IPS-NIHi7 (cell line): ENCODE data around the gene ANKRD31.
"Not testable (repeated sequence)": the region's sequence is repeated elsewhere in the genome, so short reads cannot be mapped to it uniquely, and the experiment has no call there.

Experiments used
- DNase-seq: peaks from one replicate; pipeline ENCODE4 v3.0.0; 2012; ENCODE audit warnings: mixed read lengths; ENCODE audit errors: extremely low spot score

The ANKRD31 gene

DNA sequence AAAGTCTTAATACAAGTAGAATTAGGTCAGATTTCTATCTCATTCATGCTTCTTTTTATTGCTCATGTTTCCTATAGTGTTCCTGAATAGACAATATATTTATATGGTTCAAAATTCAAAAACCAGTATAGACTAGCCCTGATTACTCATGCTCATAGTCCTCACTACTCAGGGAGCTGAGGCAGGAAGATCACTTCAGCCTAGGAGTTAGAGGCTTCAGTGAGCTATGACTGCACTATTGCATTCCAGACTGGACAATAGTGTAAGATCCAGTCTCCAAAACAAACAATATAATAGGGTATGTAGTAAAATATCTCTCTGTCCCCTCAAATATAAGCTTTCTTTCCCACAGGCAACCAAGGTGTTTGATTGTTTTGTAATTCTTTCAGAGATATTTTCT lies 2.4 kb downstream of the ANKRD31 start:
- no peak for DNase-seq

GRCh38 chr5:75226916-75227315 lies 9.8 kb downstream of the ANKRD31 start:
- DNase-seq: no peak

DNA sequence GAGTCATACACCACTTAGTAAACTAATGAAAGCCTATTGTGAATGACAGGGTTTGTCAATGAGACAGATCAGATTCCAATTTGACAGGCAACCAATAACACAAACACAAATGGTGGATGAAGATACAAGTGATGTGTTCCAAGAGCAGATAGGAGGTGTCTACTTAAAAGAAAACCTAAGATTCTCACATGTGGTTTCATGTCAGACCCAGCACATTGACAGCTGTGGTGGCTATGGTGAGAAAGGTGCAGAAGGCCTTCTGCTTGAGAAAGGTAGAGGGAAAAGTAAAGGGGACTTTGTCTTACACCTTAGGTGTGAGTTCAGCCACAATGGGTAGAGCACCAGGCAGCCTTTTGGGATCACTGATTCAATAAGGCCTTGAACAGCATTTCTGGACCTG lies 11.2 kb downstream of the ANKRD31 start:
- no peak for DNase-seq

DNA sequence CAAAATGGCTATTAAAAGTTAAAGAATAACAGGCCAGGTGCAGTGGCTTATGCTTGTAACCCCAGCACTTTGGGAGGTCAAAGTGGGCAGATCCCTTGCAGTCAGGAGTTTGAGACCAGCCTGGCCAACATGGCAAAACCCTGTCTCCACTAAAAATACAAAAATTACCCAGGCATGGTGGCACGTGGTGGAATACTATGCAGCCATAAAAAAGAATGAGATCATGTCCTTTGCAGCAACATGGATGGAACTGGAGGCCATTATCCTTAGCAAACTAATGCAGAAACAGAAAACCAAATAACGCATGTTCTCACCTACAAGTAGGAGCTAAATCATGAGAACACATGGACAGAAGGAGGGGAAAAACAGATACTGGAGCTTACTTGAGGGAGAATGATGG lies 15.9 kb downstream of the ANKRD31 start:
- not testable (repeated sequence) for DNase-seq

DNA sequence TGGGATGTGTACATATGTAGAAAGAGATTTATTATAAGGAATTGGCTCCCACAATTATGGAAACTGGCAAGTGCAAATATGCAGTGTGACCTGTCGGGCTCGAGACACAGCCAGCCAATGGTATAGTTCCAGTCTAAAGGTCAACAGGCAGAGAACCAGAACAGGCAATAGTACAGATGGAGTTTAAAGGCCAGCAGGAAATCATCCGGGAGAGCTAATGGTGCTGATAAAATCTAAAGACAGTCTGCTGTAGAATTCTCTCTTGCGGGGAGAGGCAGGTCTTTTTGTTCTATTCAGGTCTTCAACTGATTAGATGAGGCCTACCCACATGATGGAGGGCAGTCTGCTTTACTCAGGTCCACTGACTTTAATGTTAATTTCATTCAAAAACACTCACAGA lies 21.8 kb downstream of the ANKRD31 start:
- no peak for DNase-seq

DNA sequence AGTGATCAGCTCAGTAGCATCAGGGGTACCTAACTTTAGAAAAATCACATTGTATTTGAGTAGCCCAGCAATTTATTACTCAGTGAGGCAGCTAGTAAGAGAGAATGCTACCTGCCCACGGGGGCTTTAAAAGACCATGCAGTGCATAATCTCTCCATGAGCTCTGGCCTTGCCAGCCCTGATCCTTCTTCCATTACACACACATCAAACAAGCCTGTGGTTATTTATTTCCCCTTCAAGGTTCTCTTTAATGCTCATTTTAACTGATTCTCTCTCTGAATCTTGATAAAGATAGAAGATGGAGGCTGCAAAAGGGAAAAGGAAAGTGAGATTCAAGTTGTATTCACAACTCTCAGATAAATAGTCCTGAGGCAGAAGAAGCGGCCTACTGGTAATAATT lies 22.3 kb downstream of the ANKRD31 start:
- no peak for DNase-seq

- no peak for DNase-seq
These were observed 33.1 kb downstream of the ANKRD31 start for GRCh38 chr5:75203604-75204003.

DNA sequence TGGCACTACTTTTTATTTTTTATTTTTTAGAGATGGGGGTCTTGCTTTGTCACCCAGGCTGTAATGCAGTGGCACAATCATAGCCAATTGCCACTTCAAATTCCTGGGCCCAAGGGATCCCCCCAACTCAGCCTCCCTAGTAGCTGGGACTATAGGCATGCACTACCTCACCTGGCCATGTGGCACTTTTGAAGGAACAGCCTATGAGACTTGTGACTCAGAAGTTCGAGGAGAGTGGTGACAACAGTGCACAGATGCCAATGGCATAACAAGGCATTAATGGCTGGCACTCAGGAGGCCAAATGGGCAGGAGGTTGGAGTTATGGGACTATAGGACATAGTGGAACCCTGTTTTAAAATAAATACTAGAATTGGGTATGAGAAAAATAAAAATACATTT lies 33.7 kb downstream of the ANKRD31 start:
- no peak for DNase-seq

GRCh38 chr5:75200776-75201175 lies 35.9 kb downstream of the ANKRD31 start:
- no peak for DNase-seq

DNA sequence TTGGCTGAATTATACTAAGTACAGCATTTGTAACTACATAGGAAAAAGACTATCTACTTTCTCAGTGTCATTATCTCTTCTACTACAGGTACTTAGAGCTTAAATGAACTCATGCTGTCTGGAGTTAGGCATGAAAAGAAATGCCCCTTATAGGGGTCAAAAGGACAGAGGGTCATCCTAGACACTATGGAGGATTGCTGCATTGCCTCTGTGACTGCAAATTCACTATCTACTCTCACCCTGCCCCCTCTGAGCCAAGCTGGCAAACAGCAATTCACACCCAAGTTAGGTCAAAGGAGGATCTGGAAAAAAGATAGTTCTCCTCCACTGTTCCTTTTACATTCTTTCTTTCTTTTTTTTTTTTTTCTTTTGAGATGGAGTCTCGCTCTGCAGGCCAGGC lies 36.7 kb downstream of the ANKRD31 start:
- DNase-seq: no peak

GRCh38 chr5:75199071-75199470 lies 37.6 kb downstream of the ANKRD31 start:
- DNase-seq: no peak

DNA sequence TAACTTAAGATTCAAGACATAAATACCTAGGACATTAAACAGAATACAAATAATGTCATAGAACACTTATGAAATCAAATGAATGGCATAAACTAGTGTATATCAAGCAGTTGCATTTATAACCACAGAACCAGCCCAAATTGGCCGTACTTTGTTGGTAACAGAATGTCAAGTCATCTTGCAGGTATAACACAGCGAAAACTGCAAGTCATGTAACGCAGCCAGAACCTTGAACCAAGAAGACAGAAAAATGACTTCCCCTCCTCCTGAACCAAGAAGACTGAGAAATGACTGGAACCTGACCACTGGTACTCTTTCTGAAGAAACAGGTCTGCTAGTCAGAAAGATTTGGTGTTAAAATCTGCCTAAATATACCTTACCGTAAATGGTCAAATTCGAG lies 38.9 kb downstream of the ANKRD31 start:
- DNase-seq: no peak

GRCh38 chr5:75192804-75193203 lies 43.9 kb downstream of the ANKRD31 start:
- DNase-seq: no peak

DNA sequence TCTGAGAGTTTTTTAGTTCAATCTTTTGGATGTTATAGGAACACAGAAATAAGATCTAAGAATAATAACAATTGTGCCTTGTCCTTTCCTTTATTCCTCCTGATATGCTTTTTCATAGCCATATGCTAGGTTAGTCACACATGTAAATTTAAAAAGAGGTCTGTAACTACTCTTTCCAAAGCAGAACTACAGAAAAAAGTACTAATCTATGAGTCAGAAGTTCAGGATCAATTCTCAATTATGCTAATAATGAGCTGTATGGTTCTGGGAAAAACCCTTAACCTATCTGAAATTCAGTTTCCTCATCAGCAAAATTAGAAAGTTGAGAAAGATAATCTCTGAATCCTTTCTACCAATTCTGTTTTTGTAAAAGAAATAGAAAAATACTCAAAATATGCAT lies 44.4 kb downstream of the ANKRD31 start:
- DNase-seq: no peak

- no peak for DNase-seq
These were observed 46.5 kb downstream of the ANKRD31 start for GRCh38 chr5:75190227-75190626.

DNA sequence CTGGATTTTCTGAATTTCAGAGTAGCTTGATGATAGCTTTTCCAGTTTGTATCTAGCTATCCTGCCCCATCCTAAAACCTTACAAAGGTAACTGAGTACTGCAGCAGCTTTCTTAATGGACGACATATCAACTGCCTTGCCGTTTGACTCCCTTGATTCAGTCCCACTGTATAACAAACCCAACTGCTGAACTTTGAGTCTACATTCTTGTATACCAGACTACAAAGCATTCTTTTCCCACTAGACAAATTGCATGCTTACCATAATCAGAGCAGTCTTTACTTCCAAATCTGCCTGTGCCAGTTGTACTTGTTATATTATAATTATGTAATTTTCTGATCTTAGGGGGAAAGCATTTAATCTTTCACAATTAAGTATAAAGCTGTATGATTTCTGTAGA lies 47.3 kb downstream of the ANKRD31 start:
- no peak for DNase-seq

- no peak for DNase-seq
These were observed 50.9 kb downstream of the ANKRD31 start for GRCh38 chr5:75185763-75186162.

DNA sequence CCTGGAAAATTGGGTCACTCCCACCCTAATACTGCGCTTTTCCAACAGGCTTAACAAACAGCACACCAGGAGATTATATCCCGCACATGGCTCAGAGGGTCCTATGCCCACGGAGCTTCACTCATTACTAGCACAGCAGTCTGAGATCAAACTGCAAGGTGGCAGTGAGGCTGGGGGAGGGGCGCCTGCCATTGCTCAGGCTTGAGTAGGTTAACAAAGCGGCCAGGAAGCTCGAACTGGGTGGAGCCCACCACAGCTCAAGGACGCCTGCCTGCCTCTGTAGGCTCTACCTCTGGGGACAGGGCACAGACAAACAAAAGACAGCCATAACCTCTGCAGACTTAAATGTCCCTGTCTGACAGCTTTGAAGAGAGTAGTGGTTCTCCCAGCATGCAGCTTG lies 60.7 kb downstream of the ANKRD31 start:
- DNase-seq: not testable (repeated sequence)

GRCh38 chr5:75174872-75175271 lies 61.8 kb downstream of the ANKRD31 start:
- not testable (repeated sequence) for DNase-seq

GRCh38 chr5:75169516-75169915 lies 67.2 kb downstream of the ANKRD31 start:
- DNase-seq: no peak

DNA sequence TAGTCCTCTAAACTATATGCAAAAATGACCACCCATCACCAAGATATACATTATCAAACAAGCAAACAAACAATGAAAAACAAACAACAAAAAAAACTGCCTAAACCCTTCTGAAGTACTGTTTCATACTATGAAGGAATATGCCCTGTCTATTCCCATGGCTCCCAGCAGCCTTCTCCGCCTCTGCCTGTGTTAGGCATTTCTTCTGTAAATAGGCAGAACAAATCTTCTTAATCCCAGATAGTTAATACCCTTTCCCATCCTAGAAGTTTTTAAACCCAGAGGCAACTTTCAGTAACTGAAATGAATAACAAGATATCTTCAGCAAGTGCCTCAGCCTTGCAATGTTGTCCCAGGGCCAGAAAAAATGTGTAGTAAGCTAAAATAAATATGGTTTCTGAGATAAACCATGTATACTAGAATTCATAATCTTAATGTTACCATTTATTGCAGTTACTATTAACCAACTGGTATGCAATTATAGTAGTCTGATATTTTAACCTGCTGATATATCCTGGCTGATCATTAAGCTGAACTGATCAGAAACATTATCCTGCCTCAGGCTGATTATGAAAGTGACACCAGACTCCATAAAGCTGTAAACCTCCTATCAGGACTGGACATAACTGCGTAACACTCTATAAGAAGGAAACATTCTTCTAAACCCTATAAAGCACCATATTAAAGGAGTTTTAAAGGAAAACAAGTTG lies 68.5 kb downstream of the ANKRD31 start:
- DNase-seq: no peak

DNA sequence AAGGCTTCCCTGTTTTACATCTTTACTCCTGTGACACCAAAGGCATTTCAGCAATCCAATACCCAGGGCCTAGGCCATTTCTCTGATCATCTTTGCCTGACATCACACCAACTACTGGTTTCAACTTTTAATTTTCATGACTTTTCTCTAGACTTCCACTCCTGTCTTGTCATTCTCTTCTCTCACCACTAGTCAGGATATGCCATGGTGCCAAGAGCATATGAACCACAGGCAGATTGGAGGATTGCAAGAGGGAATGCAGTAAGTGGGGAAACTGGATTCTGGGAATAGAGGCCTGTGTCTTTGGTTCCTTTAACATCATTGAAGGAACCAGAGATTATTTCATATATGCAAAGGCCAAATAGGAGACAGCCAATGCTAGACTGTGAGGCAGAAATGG lies 69.3 kb downstream of the ANKRD31 start:
- DNase-seq: peak; percentile 63

DNA sequence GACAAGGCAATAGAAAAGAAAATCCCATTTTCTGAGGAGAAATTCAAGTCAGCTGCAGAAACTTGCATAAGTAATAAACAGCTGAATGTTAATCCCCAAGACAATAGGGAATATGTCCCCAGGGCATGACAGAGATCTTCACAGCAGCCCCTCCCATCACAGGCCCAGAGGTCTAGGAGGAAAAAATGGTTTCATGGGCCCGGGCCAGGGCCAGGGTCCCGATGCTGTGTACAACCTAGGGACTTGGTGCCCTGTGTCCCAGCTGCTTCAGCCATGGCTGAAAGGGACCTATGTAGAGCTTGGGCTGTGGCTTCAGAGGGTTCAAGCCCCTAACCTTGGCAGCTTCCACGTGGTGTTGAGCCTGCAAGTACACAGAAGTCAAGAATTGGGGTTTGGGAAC lies 75.2 kb downstream of the ANKRD31 start:
- not testable (repeated sequence) for DNase-seq

DNA sequence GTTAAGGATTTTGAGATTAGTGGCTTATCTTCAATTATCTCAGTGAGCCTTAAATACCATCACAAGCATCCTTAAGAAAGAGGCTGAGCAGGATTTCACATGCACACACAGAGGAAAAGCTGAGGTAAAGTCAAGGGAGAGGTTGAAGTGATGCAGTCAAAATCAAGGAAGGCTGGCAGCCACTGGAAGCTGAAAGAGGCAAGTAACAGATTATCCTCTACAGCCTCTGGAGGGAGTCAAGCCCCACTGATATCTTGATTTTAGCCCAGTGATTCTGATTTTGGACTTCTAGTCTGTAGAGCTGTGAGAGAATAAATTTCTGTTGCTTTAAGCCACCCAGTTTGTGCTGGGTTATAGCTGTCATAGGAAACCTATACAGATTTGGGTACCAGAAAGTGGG lies 80.1 kb downstream of the ANKRD31 start:
- peak; percentile 26 for DNase-seq
